Thoracic aorta (tissue), 2 donors: ENCODE measurements around the gene KRT8. TPM values are rescaled to one million over a fixed set of nuclear protein-coding genes. Genes with fewer than 3 reads are reported as not detected.

Experiments
- ATAC-seq: fragments of 150-250 bp; one replicate; pipeline ENCODE4 v1.8.0; 2017; ENCODE audit warnings: low read depth; ENCODE audit not compliant: insufficient number of reproducible peaks, low FRiP score
- DNase-seq: peaks from one replicate; pipeline ENCODE4 v3.0.0-alpha.2; 2020; ENCODE audit warnings: low spot score
- H3K27ac ChIP-seq, 2 donors: fragments of 200-600 bp; sonication (generic); 1 replicate in 1 of 2; 2 replicates in 1 of 2; pipeline ENCODE4 v1.5.1; 2016; ENCODE audit warnings: mild to moderate bottlenecking in 2 of 2, moderate library complexity in 2 of 2
- H3K27me3 ChIP-seq: fragments of 200-600 bp; sonication (generic); replicated peaks from 2 replicates; pipeline ENCODE4 v1.6.0; 2016; ENCODE audit warnings: mild to moderate bottlenecking; ENCODE audit not compliant: insufficient read depth
- H3K36me3 ChIP-seq: fragments of 200-600 bp; sonication (generic); one replicate; pipeline ENCODE4 v1.5.1; 2016
- H3K4me1 ChIP-seq, 2 donors: fragments of 200-600 bp; sonication (generic); 1 replicate in 1 of 2; 2 replicates in 1 of 2; pipeline versions ENCODE4 v1.5.1 to v1.6.0; 2016; ENCODE audit warnings: low read depth in 2 of 2, mild to moderate bottlenecking in 1 of 2; ENCODE audit not compliant: control insufficient read depth in 1 of 2
- H3K4me3 ChIP-seq: fragments of 200-600 bp; sonication (generic); 2 replicates; pipeline ENCODE4 v1.5.1; 2016; ENCODE audit warnings: mild to moderate bottlenecking
- H3K9me3 ChIP-seq: fragments of 200-600 bp; sonication (generic); 2 replicates; pipeline ENCODE4 v1.5.1; 2016
- CTCF ChIP-seq: fragments of 200-600 bp; sonication (generic); IDR thresholded peaks from one replicate; pipeline ENCODE4 v1.5.1; 2019; ENCODE audit warnings: antibody characterized with exemption
- total RNA-seq, 2 donors: library from RNA; depleted of rRNA; stranded (reverse); fragments of >200 nt; gene quantifications; one replicate each; pipeline versions ENCODE4 v1.1.0 to v1.2.3, GENCODE V29; 2016

Gene KRT8
- total RNA-seq, 2 donors from 2014 or later, result 130 to 175 TPM

DNA sequence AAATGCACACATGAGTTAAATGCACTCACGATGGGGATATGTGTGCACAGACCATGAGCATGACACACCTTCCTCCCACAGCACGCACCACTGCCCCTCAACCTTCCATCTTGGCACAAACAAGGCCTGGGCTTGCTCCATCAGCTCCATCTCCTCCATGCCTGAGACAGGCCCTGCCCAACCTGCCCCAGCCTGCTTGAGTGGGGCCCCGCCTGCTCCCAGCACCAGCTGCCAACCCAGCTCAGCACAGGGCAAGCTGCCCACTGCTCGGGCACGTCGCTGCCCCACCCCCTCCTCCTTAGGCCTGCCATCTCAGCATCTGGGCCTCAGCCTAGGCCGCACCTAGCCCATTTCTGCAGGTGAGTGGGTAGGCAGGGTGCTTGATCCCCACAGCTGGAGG, 28.5 kb downstream of the KRT8 start:
- no peaks in the 10 kb centered on the region for H3K27me3 ChIP-seq
- no peaks in the 10 kb centered on the region for H3K36me3 ChIP-seq
- no peak overlapping the region for H3K4me3 ChIP-seq
- no peak for TF ChIP-seq CTCF
- ATAC-seq (no peak), DNase-seq (no peak)
- no peaks in the 10 kb centered on the region for H3K9me3 ChIP-seq
- H3K27ac ChIP-seq, result no peak overlapping the region
- peaks cover 7 to 13% of the 10 kb centered on the region in 2 donors for H3K4me1 ChIP-seq

GRCh38 chr12:52874573-52875435, 30.1 kb downstream of the KRT8 start:
- DNase-seq (no peak), ATAC-seq (no peak)
- H3K4me1 ChIP-seq, result peaks cover 7 to 21% of the 10 kb centered on the region in 2 donors
- peak overlapping the region; percentile 77 for H3K4me3 ChIP-seq
- H3K9me3 ChIP-seq, result no peaks in the 10 kb centered on the region
- peak overlapping the region in 1 of 2 donors; percentile 37 for H3K27ac ChIP-seq
- TF ChIP-seq CTCF, result no peak
- H3K36me3 ChIP-seq, result no peaks in the 10 kb centered on the region
- no peaks in the 10 kb centered on the region for H3K27me3 ChIP-seq

- ATAC-seq (peak; percentile 68), DNase-seq (peak; percentile 71)
- H3K4me3 ChIP-seq, result peak overlapping the region; percentile 77
- H3K9me3 ChIP-seq, result no peaks in the 10 kb centered on the region
- H3K27ac ChIP-seq, result peak overlapping the region; percentile 10 to 46
- no peaks in the 10 kb centered on the region for H3K36me3 ChIP-seq
- no peak for TF ChIP-seq CTCF
- H3K4me1 ChIP-seq, result peaks cover 4 to 21% of the 10 kb centered on the region in 2 donors
- no peaks in the 10 kb centered on the region for H3K27me3 ChIP-seq
Measured at GRCh38 chr12:52873832-52874572, 30.9 kb downstream of the KRT8 start.

DNA sequence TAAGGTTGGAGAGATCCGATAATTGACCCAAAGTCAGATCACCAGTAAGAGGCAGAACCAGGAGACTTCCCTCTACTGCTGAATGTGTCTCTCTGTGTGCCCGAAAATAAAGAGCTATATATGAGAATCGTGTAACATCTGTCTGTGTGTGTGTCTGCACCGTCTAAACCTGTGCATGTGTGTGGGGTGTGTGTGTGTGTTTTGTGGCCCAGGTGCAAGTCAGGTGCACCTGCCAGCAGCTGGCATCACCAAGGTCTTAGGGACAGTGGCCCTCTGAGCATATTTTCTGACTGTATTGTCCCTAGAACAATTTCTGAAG, 31.4 kb downstream of the KRT8 start:
- no peaks in the 10 kb centered on the region for H3K9me3 ChIP-seq
- H3K27ac ChIP-seq, result peak overlapping the region; percentile 10 to 46
- no peaks in the 10 kb centered on the region for H3K27me3 ChIP-seq
- peak overlapping the region; percentile 77 for H3K4me3 ChIP-seq
- TF ChIP-seq CTCF, result no peak
- DNase-seq (no peak), ATAC-seq (no peak)
- peaks cover 4 to 21% of the 10 kb centered on the region in 2 donors for H3K4me1 ChIP-seq
- no peaks in the 10 kb centered on the region for H3K36me3 ChIP-seq

DNA sequence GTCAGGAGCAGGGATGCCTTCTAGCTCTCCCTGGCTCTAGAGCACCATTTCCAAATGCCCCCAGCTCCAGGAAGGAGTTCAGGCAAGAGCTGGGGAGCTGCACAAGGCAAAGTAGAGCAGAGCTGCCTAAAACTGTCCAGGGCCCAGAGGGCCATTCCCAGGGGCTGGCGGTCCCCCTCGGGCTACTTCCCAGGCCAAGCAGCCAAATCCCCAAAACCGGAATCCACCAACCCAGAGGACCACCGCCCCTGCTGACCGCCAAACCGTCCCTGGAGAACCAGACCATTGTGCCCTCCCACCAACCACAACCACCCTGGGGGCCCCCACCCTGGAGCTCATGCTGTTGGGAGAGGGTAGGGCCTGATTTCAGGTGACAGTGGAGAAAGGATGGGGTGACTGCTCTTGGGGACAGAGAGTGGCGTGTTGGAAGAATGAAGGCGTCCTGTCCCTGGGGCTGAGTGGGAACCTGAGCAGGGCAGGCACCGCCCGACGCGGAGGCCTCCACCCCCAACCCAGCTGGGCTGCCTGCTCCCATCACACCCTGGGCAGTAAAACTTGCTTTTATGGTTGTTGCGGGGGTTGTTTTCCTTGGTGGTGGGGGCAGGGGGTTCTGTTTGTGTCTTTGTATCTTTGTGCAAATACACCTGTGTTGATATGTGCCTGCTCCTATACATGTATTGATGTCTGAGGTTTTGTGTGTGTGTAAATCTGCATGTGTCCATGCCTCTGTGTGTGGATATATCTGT, 32.1 kb downstream of the KRT8 start:
- Histone ChIP-seq H3K36me3 (no peaks in the 10 kb centered on the region), H3K27me3 (no peaks in the 10 kb centered on the region), H3K9me3 (no peaks in the 10 kb centered on the region), H3K4me1 (peaks cover 4 to 21% of the 10 kb centered on the region in 2 donors), H3K4me3 (no peak overlapping the region), H3K27ac (no peak overlapping the region)
- ATAC-seq (no peak), DNase-seq (no peak)
- no peak for TF ChIP-seq CTCF
